Measurements from ENCODE around the gene SDC4.

Gene SDC4

GRCh38 chr20:45297786-45298497, 50.3 kb downstream of the SDC4 start:
- no peak for DNase-seq (ENCODE audit: low spot score)

GRCh38 chr20:45294659-45295058, 53.6 kb downstream of the SDC4 start:
- DNase-seq (ENCODE audit: low spot score), result no peak

GRCh38 chr20:45294003-45294368, 54.2 kb downstream of the SDC4 start:
- DNase-seq (ENCODE audit: low spot score), result no peak

GRCh38 chr20:45293041-45294002, 54.9 kb downstream of the SDC4 start:
- DNase-seq (ENCODE audit: low spot score), result peak; percentile 66

- no peak for DNase-seq (ENCODE audit: low spot score)
Observed at GRCh38 chr20:45292343-45292742, 55.9 kb downstream of the SDC4 start.

- no peak for DNase-seq (ENCODE audit: low spot score)
Observed at GRCh38 chr20:45291526-45291925, 56.7 kb downstream of the SDC4 start.

GRCh38 chr20:45290677-45291355, 57.4 kb downstream of the SDC4 start:
- DNase-seq (ENCODE audit: low spot score), result peak; percentile 56

- no peak for DNase-seq (ENCODE audit: low spot score)
Observed at GRCh38 chr20:45289942-45290676, 58.1 kb downstream of the SDC4 start.

- no peak for DNase-seq (ENCODE audit: low spot score)
Observed at GRCh38 chr20:45288860-45289259, 59.4 kb downstream of the SDC4 start.

GRCh38 chr20:45288376-45288775, 59.8 kb downstream of the SDC4 start:
- no peak for DNase-seq (ENCODE audit: low spot score)

- DNase-seq (ENCODE audit: low spot score), result no peak
Observed at GRCh38 chr20:45283551-45284057, 64.6 kb downstream of the SDC4 start.

- DNase-seq (ENCODE audit: low spot score), result no peak
Observed at GRCh38 chr20:45282700-45283550, 65.3 kb downstream of the SDC4 start.

- DNase-seq (ENCODE audit: low spot score), result no peak
Observed at GRCh38 chr20:45279992-45280391, 68.2 kb downstream of the SDC4 start.

GRCh38 chr20:45275338-45275737, 72.9 kb downstream of the SDC4 start:
- DNase-seq (ENCODE audit: low spot score), result no peak

All from CD4-positive, alpha-beta T cell treated with Interleukin-6 at 100 ng/mL for 8 hours (primary cell).